NCI-H524 (cell line): ENCODE data around the gene OR1E2.
"Not testable (repeated sequence)": the region's sequence is repeated elsewhere in the genome, so short reads cannot be mapped to it uniquely, and the experiment has no call there.

Experiments used
- DNase-seq, 2 experiments: peaks; one replicate each; lab custom pipeline; 2025; lab: John Stamatoyannopoulos, UW

The OR1E2 gene

DNA sequence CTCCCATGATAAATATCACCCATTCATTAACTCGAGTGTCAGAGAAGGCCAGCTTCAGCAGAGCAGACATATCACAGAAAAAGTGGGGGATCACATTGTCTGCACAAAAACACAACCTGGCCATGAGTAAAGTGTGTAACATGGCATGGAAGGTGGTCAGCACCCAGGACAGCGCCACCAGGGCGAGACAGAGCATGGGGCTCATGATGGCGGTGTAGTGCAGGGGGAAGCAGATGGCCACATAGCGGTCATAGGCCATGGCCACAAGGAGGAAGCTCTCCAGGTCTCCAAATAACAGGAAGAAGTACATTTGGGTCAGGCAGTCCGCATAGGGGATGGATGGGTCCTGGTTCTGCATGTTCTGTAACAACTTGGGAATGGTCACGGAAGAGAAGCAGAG, 35.8 kb downstream of the OR1E2 start:
- DNase-seq, result not testable (repeated sequence)

DNA sequence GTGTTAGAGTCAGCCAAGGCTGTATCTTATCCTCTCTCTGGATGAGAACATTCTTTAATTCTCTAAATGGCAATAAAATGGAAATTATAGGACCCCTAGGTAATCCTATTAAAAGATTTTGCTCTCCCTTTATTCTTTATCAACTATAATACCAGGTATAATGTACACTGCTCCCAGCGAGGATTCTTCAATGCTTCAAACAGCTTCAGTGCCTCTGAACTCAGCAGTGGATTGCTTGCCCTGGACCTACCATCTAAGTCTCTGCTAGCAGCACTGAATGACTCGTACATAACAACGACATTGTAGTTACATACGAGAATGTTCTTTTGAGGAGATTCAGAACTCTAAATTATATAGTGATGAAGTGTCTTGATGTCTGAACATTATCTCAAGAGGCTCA, 43.9 kb downstream of the OR1E2 start:
- no peak for DNase-seq

DNA sequence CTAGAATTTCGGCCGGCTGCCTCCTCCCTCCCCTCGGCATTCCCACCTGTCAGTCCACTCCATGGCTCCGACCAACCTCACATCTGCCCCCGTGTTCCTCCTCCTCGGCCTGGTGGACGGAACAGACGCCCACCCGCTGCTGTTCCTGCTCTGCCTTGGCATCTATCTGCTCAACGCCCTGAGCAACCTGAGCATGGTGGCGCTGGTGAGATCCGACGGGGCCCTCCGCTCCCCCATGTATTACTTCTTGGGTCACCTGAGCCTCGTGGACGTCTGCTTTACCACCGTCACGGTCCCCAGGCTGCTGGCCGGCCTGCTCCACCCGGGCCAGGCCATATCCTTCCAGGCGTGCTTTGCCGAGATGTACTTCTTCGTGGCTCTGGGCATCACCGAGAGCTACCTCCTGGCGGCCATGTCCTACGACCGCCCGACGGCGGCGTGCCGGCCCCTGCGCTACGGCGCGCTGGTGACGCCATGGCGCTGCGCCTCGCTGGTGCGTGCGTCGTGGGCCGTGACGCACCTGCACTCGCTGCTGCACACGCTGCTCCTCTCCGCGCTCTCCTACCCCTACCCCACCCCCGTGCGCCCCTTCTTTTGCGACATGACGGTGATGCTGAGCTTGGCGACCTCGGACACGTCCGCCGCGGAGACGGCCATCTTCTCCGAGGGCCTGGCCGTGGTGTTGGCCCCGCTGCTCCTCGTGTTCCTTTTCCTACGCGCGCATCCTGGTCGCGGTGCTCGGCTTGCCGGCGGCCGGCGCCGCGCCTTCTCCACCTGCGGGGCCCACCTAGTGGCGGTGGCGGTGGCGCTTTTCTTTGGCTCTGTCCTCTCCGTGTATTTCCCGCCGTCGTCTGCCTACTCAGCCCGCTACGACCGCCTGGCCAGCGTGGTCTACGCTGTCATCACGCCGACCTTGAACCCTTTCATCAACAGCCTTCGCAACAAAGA, 47.5 kb downstream of the OR1E2 start, which contains the start of gene OR3A2:
Gene OR3A2, minus strand, starts transcription at position 440 of the 948 bp plus-strand sequence.
- DNase-seq, result no peak
